Measurements from ENCODE around the gene WNT2.

DNA sequence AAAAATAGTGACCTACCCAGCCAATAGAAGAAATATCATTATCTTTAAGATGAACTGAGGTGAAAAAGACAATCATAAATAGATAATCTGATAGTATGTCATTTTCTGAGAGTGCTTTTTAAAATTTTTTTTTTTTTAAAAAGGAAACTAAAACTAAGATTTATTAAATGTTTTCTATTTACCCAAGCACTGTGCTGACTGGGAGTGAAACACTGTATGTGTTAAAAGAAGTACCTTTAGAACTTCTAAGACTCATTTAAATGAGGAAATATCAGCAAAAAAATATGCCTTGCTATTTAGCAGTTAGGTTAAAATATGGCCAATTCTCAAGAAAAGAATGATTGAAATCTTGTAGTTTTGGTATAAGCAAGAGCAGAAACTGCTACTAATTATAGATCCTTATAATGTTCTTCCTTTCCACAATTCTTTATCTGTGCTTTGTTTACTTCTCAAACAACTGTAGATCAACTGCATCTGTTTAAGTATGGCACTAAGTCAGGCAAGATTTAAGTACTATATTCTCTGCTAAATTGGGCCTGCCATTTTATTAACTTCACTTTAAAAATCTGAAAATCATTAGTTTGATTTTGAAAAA lies 39.5 kb upstream of the WNT2 start:
- no peak for TF ChIP-seq EZH2 (IDR thresholded peaks at IDR 0.05)
- no peak for TF ChIP-seq POLR2AphosphoS5 (IDR thresholded peaks at IDR 0.05; ENCODE audit: borderline replicate concordance, low read depth, low read length)
- no peak for TF ChIP-seq FOXP2 (optimal IDR thresholded peaks at IDR 0.05; ENCODE audit: control extremely low read depth, extremely low read length, insufficient read depth)
